SK-N-MC (cell line): ENCODE data around the gene CBX5.

Experiments
- EZH2 ChIP-seq: fragments of 200-600 bp; sonication (generic); IDR thresholded peaks from one replicate; pipeline ENCODE4 v1.6.1; 2017; ENCODE audit warnings: antibody characterized with exemption
- FOXP2 ChIP-seq: optimal IDR thresholded peaks from 2 replicates; pipeline ENCODE3; 2011; ENCODE audit warnings: mild to moderate bottlenecking, moderate library complexity; ENCODE audit not compliant: insufficient read depth; ENCODE audit errors: extremely low read length, control extremely low read depth
- POLR2AphosphoS5 ChIP-seq: IDR thresholded peaks from 2 replicates; pipeline ENCODE4 v1.6.1; 2012; ENCODE audit warnings: mild to moderate bottlenecking, low read depth, low read length, borderline replicate concordance

- TF ChIP-seq POLR2AphosphoS5 (no peak), EZH2 (no peak), FOXP2 (no peak)
Observed at GRCh38 chr12:54301428-54302048, 21.6 kb upstream of the CBX5 start.
